H1 (cell line): Measurements from ENCODE around the gene NDUFV1. TPM values are rescaled to one million over a fixed set of nuclear protein-coding genes. Genes with fewer than 3 reads are reported as not detected.

ENCODE experiments used
- BACH1 ChIP-seq: IDR thresholded peaks from 2 replicates; pipeline ENCODE4 v1.6.1; 2012; ENCODE audit warnings: low read length, improper control_type of control experiment
- CEBPB ChIP-seq: IDR thresholded peaks from 2 replicates; pipeline ENCODE4 v1.6.1; 2012; ENCODE audit warnings: low read depth, low read length
- CTBP2 ChIP-seq: IDR thresholded peaks from 2 replicates; pipeline ENCODE4 v1.7.0; 2011; ENCODE audit warnings: borderline replicate concordance, mild to moderate bottlenecking, moderate library complexity, mixed read lengths, low read length; ENCODE audit not compliant: insufficient read depth, insufficient read length
- EZH2 ChIP-seq: fragments of 200-600 bp; sonication (generic); IDR thresholded peaks from 2 replicates; pipeline ENCODE4 v1.7.1; 2012; ENCODE audit warnings: low read depth, mild to moderate bottlenecking, moderate library complexity, low read length, inconsistent platforms; ENCODE audit not compliant: severe bottlenecking
- KDM1A ChIP-seq: fragments of 200-600, 300-600 bp; sonication (generic); IDR thresholded peaks from 2 replicates; pipeline ENCODE4 v1.7.1; 2016; ENCODE audit warnings: mild to moderate bottlenecking, low read length, borderline replicate concordance
- NRF1 ChIP-seq: IDR thresholded peaks from 2 replicates; pipeline ENCODE4 v1.6.1; 2011; ENCODE audit warnings: mild to moderate bottlenecking, low read depth, low read length, improper control_type of control experiment
- TEAD4 ChIP-seq: IDR thresholded peaks from 2 replicates; pipeline ENCODE4 v1.6.1; 2012; ENCODE audit warnings: low read depth, low read length, inconsistent platforms, mixed read lengths
- ZNF274 ChIP-seq: IDR thresholded peaks from 2 replicates; pipeline ENCODE4 v1.7.0; 2012; ENCODE audit warnings: low read length, borderline replicate concordance; ENCODE audit errors: extremely low read depth
- polyA plus RNA-seq, 7 experiments: library from polyadenylated mRNA; depleted of rRNA in 3 of 7; stranded (reverse) in 5 of 7; unstranded in 2 of 7; fragments of >200 nt in 5 of 7; fragments of 200-250 nt in 2 of 7; gene quantifications; 1 replicate in 5 of 7; 2 replicates in 1 of 7; 4 replicates in 1 of 7; pipeline versions ENCODE4 v1.2.1 to v1.2.3, GENCODE V29; 2011 to 2013; ENCODE audit warnings: missing spikeins in 2 of 7, mixed read lengths in 2 of 7
- total RNA-seq: library from RNA; stranded (reverse); fragmentation: NEBNext Ultra II Directional; extraction: Animal tissue kit (Norgen Biotek cat#: 25700); gene quantifications from 2 replicates; pipeline ENCODE4 v1.2.1, GENCODE V29; 2021
- TF ChIP-seq, protein P1 (sequence below): fragments of 300-600 bp; sonication (generic); IDR thresholded peaks from 2 replicates; pipeline ENCODE4 v1.7.1; 2012; ENCODE audit warnings: low read length, moderate library complexity, mild to moderate bottlenecking, inconsistent platforms; ENCODE audit not compliant: insufficient replicate concordance

NDUFV1 gene
- total and polyA plus RNA-seq, 2 of the 8 experiments (the other 6 are each of a cell fraction or from before 2014, with no cell fraction given), result 125 to 131 TPM

DNA sequence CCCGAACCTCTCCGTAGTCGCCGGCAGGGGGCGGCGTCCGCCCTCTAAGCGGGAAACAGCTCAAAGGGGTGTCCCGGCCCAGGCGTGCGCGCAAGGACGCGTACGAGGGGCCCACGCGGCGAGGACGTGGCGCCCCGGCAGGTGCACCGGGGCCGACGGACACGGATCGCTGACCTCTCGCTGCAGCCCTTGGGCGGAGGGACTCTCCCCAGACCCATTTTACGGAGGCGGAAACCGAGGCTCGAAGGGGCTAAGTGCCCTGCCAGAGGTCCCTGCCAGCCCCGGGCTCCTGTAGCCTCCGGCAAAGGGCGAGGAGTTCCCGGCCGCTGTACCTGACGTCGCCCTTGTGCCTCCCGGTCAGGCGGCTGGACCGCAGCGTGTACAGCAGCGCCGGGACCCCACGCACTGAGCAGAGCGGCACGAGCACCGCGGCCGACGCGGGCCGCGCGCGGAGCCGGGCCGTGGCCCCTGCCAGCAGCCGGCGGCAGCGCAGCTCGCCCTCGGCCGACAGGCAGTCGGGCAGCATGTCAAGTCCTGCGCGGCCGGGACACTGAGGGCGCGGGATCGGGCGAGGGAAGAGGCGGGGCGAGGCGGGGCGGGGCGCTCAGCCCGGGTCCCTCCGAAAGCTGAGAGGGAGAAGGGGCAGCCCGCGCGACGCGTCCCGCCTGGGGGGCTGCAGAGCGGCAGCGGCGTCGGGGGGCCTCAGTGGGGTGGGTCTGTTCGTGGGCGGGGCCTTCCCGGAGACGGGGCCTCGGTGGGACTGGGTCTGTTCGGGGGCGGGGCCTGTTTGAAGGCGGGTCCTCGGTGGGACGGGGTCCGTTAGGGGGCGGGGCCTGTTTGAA, 22.9 kb downstream of the NDUFV1 start, which contains the start of gene NUDT8 (continued):
- TF ChIP-seq, protein P1, sequence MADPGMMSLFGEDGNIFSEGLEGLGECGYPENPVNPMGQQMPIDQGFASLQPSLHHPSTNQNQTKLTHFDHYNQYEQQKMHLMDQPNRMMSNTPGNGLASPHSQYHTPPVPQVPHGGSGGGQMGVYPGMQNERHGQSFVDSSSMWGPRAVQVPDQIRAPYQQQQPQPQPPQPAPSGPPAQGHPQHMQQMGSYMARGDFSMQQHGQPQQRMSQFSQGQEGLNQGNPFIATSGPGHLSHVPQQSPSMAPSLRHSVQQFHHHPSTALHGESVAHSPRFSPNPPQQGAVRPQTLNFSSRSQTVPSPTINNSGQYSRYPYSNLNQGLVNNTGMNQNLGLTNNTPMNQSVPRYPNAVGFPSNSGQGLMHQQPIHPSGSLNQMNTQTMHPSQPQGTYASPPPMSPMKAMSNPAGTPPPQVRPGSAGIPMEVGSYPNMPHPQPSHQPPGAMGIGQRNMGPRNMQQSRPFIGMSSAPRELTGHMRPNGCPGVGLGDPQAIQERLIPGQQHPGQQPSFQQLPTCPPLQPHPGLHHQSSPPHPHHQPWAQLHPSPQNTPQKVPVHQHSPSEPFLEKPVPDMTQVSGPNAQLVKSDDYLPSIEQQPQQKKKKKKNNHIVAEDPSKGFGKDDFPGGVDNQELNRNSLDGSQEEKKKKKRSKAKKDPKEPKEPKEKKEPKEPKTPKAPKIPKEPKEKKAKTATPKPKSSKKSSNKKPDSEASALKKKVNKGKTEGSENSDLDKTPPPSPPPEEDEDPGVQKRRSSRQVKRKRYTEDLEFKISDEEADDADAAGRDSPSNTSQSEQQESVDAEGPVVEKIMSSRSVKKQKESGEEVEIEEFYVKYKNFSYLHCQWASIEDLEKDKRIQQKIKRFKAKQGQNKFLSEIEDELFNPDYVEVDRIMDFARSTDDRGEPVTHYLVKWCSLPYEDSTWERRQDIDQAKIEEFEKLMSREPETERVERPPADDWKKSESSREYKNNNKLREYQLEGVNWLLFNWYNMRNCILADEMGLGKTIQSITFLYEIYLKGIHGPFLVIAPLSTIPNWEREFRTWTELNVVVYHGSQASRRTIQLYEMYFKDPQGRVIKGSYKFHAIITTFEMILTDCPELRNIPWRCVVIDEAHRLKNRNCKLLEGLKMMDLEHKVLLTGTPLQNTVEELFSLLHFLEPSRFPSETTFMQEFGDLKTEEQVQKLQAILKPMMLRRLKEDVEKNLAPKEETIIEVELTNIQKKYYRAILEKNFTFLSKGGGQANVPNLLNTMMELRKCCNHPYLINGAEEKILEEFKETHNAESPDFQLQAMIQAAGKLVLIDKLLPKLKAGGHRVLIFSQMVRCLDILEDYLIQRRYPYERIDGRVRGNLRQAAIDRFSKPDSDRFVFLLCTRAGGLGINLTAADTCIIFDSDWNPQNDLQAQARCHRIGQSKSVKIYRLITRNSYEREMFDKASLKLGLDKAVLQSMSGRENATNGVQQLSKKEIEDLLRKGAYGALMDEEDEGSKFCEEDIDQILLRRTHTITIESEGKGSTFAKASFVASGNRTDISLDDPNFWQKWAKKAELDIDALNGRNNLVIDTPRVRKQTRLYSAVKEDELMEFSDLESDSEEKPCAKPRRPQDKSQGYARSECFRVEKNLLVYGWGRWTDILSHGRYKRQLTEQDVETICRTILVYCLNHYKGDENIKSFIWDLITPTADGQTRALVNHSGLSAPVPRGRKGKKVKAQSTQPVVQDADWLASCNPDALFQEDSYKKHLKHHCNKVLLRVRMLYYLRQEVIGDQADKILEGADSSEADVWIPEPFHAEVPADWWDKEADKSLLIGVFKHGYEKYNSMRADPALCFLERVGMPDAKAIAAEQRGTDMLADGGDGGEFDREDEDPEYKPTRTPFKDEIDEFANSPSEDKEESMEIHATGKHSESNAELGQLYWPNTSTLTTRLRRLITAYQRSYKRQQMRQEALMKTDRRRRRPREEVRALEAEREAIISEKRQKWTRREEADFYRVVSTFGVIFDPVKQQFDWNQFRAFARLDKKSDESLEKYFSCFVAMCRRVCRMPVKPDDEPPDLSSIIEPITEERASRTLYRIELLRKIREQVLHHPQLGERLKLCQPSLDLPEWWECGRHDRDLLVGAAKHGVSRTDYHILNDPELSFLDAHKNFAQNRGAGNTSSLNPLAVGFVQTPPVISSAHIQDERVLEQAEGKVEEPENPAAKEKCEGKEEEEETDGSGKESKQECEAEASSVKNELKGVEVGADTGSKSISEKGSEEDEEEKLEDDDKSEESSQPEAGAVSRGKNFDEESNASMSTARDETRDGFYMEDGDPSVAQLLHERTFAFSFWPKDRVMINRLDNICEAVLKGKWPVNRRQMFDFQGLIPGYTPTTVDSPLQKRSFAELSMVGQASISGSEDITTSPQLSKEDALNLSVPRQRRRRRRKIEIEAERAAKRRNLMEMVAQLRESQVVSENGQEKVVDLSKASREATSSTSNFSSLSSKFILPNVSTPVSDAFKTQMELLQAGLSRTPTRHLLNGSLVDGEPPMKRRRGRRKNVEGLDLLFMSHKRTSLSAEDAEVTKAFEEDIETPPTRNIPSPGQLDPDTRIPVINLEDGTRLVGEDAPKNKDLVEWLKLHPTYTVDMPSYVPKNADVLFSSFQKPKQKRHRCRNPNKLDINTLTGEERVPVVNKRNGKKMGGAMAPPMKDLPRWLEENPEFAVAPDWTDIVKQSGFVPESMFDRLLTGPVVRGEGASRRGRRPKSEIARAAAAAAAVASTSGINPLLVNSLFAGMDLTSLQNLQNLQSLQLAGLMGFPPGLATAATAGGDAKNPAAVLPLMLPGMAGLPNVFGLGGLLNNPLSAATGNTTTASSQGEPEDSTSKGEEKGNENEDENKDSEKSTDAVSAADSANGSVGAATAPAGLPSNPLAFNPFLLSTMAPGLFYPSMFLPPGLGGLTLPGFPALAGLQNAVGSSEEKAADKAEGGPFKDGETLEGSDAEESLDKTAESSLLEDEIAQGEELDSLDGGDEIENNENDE, result no peak
- no peak for TF ChIP-seq NRF1
- 0 out of 2 replicates have a peak, but pooled peaks have one; percentile 5 for TF ChIP-seq TEAD4
- no peak for TF ChIP-seq CTBP2
- TF ChIP-seq CEBPB, result no peak
- no peak for TF ChIP-seq ZNF274
- TF ChIP-seq KDM1A, result peak; percentile 96
- TF ChIP-seq EZH2, result no peak
- peak; percentile 47 for TF ChIP-seq BACH1
- TF ChIP-seq, all 59 proteins: peak for 17
